GM11168 (cell line): ENCODE data around the gene FILIP1L.

Experiments used
- in situ Hi-C: fragments of 300-500 bp; cut with MboI; formaldehyde crosslinking; loops from one replicate; pipeline ENCODE4 v1.12.0; 2022; ENCODE audit warnings: low sequenced_read_pairs; ENCODE audit not compliant: unreplicated experiment

FILIP1L gene

DNA sequence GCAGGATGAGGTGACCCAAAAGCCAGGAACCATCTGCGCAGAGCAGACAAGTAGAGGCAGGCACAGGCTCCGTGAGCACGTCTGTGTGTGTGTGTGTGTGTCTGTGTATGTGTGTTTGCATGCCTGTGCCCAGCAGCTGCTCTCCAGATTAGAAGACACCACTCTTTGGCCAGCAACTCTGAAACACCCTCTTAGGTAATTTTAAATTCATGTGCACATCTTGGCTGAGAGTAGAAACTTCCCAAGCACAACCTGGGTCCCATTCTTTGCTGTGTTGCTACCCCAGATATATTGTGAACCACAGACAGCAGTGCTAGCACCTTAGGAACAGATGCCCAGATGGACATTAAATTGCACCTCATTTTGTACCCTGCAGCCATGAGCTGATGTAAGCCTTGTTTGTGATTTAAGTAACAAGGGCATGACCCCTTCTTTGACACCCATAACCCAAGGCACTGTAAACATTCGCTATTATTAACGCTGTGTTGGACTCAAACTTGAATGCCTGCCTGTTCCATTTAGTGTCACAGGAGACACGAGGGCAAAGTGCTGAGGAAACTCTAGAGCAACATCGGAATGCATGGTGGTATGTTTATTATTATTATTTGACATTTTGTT is at the start of gene FILIP1L:
TSS of gene FILIP1L (minus strand) at position 89 of the 618 bp plus-strand sequence.
- in situ Hi-C loops, result no loop called here

DNA sequence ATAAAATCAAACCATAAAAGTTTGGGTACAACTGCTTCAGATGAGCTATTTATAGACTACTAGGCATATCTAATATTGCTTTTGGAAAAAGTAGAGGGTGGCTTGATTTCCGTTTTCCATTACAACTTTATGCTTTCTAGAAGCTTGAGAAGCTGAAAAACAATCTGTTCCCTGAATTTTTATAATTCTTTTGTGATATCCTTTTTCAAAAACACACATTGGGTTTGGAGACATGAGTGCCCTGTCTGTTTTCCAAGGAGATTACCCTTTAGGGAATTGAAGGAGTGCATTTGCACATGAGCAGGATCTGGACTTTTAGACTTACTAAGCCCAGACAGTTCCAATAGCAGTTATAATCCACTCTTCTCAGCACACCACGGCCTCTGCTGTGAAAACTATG is 49.5 kb upstream of the FILIP1L start:
- in situ Hi-C loops, result no loop called here

DNA sequence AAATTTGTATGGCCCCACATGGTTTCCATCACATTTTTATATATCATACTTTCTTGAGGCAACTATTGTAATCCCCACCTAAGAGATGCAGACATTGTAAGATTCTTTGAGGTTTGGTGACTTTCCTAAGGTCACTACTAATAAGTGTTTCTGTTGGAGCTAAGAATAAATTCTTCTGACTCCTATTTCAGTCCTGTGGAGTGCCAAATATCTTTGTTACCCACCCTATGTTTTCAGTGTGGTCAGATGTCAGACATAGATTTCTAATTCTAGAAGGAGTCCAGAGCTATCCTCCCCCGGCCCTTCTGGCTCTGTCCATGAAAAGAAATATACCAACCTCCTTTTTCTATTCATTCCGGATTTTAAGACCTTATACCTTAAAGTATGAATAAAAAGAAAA is 46.2 kb upstream of the FILIP1L start:
- in situ Hi-C loops, result no loop called here

DNA sequence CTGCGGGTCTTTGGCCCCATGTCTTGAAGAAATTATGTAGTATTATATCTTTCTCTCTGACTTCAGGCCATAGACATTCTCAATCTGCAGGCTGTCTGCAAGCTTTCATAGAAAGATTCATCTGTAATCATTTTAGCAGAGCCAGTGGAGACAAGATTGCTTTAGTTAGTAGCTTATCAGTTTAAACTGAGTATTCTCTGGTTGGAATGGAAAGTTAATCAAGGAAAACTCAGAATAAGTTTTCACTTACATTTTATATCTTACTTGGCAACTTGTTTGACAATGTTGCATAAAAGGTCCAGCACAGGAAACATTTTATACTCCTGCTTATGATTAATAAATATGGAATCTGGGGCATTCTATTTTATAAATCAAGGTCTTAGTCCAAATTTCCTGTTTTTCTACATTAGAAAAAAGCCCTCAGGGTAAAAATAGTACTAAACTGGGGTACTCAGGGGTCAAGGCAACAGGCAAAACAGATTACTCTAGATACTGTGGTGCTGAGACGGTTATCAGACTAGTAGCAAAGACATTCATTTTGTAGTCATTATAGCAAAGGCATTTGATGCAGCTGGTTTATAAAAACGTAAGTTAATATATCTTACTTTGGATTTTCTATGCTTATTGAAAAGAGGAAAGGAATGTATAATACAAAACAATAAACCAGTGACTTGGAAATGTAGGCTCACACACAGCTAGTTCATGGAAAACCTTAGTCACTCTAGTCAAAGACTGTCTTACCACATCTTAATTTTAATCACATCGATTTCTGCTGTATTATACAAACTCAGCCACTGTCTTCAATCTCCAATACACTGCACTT is 45.2 kb upstream of the FILIP1L start:
- in situ Hi-C loops, result no loop called here

DNA sequence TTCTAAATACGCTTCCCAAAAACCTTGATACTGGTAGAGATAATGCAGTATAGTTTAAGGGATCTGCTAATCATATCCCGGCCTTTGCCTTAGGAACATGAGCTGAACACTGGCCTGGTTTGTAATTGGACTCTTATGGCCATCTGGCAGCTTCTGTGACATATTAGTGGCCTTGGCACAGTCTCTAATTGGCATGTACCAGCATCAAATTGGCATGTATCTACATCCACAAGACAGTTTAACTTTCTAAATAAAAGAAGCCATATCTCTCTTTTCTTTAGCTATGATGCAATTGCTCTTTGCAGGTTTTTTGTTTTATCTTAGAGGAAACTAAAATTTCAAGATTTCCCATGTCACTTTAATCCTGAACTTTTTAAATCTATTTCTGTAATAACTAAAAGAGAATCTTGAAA is 44.6 kb upstream of the FILIP1L start:
- in situ Hi-C loops, result no loop called here

DNA sequence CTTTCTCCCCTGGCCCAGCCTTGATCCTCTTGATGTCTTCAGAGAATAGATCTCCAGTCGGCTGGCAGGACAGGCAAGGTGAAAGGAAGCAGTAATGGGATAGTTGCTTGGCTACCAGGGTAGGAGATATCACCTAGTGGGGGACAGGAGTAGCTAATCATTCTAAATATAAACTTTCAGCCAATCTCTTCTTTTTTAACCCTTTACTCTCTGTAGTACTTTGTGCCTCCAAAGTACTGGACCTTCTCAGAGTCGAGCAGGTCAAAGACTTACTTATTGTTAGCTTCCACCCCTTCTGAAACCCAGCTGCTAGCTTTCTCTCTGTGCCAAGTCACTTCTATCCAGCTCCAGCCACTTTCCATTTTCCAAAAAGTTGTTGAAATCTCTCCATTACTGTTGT is 43.4 kb upstream of the FILIP1L start:
- in situ Hi-C loops, result no loop called here

DNA sequence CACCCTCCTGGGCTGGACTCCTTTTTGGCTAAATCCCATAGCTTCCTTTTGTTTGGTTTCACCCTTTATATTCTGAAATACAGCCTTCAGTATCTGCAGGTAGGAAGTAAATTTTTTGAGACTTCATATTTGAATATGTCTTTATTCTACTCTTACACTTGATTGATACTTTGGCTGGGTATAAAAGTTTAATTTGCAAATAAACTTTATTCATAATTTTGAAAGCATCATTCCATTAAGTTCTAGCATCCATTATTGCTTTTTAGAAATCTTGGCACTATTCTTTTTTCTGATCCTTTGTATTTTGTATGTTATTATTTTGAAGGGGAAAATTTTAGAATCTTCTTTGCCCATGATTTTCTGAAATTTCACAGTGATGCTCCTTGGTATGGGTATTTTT is 41.3 kb upstream of the FILIP1L start:
- in situ Hi-C loops, result no loop called here

DNA sequence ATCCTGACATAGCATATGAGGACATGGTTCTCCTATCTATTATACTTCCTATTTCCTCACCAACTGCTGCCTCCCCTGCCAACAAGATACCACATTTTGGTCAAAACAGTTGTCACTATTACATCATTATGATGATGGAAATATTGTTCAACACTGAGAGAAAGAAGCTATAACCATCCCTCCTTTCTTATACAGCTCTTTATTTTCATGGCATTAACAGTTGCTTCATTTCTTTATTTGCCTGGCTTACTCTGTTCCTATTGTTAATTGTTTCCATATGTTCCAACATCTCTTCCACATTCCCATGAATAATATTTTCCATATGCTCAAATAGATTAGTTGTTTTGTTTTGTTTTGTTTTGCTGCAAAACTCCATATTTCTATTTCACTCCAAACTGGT is 40.8 kb upstream of the FILIP1L start:
- in situ Hi-C loops, result no loop called here

DNA sequence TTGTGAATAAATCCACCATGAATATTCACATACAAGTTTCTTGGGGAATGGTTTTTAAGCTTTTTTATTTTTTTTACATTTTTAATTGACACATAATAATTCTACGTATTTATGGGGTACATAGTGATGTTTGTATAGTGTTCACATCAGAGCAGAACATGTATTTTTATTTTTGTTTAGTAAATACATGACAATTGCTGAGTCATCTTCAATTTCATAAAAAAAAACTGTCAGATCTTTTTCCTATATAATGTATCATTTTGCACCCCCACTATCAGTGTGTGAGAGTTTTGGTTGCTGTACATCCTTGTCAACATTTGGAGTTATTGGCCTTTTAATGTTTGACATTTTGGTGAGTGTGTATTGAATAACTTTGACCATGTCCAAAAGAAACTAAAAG is 39.9 kb upstream of the FILIP1L start:
- in situ Hi-C loops, result no loop called here

DNA sequence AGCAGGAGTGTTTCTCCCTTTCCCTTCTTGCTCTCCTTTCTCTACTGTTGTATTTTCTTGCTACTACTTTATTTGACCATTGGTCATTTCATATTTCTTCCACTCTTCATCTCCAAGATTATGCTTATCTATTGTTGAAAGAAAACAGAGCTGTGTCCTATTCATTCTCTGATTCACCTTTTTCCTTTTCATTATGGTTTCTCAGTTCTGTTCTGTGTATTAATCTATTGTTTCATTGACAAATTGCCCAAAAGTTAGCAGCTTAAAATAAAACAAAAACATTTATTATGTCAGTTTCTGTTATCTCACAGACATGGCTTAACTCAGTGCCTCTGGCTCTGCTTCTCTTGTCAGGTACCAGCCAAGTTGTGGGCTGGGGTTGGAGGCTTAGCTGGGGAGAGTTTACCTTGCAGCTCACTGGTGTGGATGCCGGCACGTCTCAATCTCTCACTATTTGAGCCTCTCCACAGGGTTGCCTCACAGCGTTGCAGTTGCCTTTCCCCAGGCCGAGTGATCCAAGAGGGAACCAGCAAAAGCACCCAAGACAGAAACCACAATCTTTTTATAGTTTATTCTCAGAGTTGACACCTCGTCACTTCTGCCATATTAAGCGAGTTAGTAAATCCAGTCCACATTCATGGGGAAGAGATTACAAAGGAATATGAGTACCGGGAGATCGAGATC is 36.9 kb upstream of the FILIP1L start:
- in situ Hi-C loops, result no loop called here

DNA sequence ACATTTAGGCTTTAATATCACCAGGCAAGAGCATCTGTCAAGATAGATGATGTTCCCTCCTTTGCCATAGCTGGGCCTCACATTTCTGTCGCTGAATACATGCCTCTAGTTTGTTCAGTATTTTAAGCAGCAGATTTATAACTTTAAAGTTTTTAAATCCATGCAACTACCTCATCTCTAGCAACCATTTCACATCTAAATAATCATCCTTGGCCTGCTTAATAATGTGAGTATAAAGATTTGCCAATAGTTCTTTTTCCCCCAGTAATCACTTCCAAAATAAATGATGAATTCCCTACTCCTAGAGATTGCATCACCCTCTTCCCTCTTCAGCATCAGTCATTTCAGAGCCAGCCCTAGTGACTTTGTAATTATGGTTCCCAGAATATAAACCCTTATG is 36.2 kb upstream of the FILIP1L start:
- in situ Hi-C loops, result no loop called here

DNA sequence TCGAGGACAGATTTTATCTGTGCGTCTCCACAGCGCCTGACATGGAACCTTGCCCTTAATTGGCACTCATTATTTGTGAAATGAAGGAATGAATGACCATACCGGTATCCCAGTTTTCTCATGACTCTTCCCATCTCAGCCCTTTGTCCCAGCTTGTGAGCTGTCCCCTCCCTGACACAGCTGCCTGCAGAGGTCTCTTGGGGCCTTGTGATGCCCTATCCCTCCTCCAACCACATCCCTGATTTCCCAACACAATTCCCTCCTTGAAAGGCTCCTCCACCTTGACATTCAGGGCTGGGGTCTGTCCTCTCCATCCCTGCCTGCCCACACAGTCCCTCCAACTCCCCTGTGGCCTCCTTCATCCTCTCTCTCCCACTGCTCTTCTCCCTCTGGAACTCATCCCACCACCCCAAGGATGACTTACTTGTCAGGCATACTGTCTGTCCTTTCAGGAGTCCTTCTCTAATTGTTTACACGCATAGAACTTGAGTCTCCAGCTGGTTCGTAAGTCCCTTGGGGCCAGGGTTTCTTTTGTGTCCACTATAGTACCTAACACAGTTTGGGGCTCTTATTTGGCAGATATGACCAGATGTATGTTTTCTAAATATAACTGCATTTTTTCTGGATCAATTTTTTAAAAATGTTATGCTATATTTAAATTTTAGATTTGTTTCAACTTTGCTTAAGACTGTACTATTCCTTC is 35.6 kb upstream of the FILIP1L start:
- in situ Hi-C loops, result no loop called here

DNA sequence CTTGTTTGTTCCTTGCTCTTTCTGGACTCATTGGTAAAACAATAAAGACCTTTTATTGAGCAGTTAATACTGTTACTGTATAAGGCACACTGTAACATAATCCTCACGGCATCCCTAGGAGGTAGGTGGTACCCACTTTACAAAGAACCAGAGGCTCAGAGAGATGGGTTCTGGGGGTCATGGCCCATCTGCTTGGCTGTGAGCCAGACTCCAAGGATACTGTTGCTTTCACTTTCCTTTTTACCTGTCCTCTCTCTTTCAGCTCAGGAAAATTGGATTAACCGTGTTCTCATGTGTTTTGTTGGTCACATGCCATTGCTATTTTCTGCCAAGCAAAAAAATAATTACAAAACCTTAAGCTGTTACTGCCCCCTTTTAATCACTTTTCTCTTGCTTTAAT is 34.8 kb upstream of the FILIP1L start:
- in situ Hi-C loops, result no loop called here

DNA sequence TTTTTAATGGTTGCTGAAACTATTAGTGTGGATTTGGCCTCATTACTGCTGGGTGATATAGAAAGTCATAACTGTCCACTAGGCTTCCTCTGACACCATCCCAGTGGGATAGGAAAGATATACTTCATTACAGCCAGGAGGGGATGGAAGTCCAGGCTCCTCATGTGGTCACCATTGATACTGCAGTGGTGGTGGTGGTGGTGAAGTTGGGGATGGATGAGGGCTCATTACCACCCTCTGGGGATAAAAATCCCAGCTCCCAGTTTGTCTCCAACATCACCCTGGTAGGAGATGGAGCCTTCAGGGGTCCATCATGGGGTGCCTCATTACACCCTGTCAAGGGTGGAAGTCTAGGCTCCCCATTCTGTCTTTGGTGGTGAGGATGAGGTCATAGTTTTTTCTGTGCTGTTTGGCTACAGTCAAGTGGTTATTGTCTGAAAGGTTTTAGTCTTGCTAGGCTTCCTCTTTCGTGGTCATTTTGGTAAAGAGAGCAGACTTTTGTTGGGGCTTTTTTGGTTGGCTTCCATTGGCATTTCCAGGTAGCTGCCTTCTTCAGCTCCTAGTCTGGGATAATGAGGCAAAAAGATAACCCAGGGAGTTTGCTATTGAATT is 30.1 kb upstream of the FILIP1L start:
- in situ Hi-C loops, result no loop called here

DNA sequence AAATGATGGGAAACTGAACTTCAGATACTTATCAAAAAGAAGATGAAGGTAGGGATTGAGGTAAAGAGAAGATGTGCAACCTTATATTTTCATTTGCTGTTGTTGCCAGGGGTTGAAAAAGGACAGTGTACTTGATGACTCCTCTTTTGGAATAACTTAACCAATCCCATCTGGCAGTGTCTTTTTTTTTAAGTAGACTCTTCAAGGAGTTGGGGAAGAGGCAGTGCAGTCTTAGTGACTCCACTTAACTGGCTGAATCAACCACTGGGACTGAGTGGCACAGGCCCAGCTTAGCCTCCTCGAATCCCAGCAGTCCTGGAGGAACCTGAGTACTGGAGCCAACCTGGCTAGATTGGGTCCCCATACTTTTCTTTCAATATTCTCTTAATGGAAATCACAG is 27.3 kb upstream of the FILIP1L start:
- in situ Hi-C loops, result no loop called here

DNA sequence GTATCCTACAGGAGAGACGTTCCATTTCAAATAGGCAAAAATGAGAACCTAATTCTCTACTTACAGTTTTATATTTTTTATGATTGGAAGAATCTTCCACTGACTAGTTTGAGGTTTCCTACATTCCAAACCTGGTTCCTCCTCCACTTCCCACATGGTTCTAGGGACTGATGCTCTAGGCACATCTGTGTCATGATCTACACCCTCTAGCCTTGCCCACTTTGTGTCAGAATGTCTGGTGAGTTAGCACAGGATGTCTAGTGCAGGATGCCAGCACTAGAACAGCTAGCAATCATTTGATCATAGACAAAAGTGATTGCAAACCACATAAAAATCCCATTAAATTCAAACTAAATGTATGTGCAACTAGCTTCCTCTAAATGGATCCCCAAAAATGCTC is 26.7 kb upstream of the FILIP1L start:
- in situ Hi-C loops, result no loop called here

DNA sequence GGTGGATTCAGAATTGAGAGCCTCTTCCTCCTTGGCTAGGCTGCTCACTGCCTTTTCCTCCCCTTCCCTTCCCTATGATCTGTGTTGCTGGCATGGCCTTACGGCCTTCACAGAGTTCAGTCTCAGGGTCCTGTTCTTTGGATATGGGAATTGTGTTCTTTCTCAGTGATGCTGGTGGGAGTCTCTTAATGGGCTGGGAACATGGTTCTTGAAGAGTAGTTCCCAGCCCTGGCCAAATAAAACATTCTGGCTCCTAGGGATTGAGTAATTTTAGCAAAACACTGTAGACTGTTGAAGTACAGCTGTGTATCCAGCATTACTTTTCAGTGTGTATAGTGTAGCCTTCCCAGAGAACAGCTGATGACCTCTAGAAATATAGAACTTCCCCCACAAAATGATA is 22.6 kb upstream of the FILIP1L start:
- in situ Hi-C loops, result no loop called here

DNA sequence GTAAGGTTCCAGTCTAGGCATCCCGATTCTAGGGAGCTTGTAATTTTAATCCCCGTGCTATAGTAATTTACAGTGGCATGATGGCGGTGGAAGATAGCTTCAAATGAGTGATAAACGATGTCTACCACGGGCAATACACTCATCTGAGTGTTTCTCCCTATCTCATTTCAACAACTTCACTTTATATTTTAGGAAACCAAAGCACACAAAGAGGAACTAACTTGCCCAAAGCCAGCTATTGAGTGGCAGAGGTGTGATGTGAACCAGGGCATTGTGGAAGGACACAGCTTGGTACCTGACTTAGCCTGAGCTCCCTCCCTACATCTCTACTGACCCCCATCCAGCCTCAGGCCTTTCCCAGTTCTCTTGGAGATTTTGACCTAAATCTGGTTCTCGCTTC is 16.9 kb upstream of the FILIP1L start:
- in situ Hi-C loops, result no loop called here

DNA sequence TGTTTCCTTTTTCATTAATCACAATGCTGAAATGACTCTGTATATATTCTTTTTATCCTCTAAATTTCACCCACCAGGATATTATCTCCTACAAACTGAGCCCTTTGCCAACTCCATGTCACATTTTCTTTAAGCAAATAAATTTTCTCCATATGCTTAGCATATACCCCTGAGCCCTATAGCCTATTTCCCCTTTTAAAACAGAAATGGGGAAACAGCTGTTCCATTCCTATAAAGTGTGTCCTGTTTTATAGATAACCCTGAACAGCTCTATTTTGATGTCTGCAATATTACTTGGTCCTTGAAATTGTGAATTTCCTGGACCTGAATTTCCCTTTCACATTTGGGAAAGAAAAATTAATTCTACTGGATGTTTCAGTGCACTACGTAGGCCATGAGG is 15.6 kb upstream of the FILIP1L start:
- in situ Hi-C loops, result no loop called here

DNA sequence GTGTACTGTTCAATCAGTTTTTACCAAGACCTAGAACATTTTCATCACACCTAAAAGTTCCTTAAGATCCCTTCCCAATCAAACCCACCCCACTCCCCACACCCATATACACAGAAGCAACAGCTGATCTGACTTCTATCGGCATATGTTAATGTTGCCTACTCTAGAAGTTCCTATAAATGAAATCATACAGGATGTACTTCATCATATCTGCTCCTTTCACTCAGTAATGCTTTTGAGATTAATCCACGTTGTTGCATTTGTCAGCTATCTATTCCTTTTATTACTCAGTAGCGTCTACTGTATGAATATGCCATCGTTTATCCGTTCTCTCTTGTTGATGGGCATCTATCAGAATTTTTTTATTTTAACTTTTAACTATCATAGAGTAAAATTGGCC is 14.3 kb upstream of the FILIP1L start:
- in situ Hi-C loops, result no loop called here
